ENCODE data around the gene CCDC77.

The CCDC77 gene

GRCh38 chr12:490260-490659 lies 88.8 kb downstream of the CCDC77 start:
- no peak overlapping the region for H3K27ac ChIP-seq
- TF ChIP-seq, protein P1, sequence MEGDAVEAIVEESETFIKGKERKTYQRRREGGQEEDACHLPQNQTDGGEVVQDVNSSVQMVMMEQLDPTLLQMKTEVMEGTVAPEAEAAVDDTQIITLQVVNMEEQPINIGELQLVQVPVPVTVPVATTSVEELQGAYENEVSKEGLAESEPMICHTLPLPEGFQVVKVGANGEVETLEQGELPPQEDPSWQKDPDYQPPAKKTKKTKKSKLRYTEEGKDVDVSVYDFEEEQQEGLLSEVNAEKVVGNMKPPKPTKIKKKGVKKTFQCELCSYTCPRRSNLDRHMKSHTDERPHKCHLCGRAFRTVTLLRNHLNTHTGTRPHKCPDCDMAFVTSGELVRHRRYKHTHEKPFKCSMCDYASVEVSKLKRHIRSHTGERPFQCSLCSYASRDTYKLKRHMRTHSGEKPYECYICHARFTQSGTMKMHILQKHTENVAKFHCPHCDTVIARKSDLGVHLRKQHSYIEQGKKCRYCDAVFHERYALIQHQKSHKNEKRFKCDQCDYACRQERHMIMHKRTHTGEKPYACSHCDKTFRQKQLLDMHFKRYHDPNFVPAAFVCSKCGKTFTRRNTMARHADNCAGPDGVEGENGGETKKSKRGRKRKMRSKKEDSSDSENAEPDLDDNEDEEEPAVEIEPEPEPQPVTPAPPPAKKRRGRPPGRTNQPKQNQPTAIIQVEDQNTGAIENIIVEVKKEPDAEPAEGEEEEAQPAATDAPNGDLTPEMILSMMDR (conservative IDR thresholded peaks at IDR 0.05): no peak

Measured in VCaP (cell line).